HG03175 (cell line): ENCODE data around the gene TTLL6.

Source experiments
- ATAC-seq: cut with Tn5 transposase; IDR thresholded peaks from one replicate; pipeline ENCODE4 v1.9.1; 2021; ENCODE audit warnings: mild to moderate bottlenecking, moderate library complexity; ENCODE audit not compliant: unreplicated experiment

TTLL6 gene

DNA sequence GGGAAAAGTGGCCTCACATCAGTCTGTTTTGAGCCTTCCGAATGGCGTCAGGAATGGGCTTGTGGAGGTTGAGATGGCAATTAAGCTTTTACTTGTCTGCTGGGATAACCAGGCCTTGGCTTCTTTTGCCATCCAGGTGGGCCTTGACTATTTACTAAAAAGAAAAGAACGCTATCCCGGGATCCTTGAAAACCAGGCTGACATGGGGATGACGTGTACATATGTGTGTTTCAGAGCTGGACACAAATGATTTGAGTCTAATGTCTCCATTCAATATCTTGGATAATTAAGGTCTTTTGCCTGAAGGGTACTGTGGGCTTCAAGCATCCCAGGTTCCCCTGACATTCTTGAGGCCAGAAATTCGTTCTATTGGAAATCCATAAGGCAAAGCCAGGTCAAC is 55.9 kb downstream of the TTLL6 start:
- ATAC-seq = no peak

DNA sequence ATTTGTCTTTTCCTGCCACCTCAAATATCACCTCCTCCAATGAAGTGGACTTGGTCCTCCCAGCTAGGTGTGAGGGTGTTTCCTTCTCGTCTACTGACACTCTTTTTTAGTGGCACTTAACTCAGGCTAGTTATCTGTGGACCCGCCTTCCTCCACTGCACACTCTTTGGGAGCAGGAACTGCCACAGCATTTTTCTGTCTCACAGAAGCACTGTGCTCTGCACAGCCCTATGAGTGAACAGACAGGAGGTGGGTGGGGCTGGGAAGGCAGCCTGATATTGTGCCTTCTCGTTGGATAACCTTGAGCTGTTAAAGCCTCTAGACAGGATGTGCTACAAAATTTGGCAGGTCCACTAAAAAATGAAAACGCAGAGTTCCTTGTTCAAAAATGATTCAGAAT is 56.6 kb downstream of the TTLL6 start:
- ATAC-seq = no peak

DNA sequence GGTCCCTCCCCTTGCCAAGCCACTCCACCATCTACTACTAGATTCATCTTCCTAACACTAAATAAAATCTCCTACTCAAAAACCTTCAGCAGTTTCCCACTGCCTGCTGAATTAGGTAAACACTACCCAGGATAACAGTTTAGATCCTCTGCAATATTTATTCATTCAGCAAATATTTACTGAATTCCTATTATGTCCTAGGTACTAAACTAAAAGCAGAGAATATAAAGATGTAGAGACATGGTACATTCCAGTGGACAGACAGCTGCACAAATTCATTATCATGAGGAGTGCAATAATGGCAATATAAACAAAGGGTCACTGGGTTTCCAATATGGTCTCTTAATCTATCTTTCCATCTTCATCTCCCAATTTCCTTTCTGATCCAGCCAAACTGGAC is 57.7 kb downstream of the TTLL6 start:
- no peak for ATAC-seq

DNA sequence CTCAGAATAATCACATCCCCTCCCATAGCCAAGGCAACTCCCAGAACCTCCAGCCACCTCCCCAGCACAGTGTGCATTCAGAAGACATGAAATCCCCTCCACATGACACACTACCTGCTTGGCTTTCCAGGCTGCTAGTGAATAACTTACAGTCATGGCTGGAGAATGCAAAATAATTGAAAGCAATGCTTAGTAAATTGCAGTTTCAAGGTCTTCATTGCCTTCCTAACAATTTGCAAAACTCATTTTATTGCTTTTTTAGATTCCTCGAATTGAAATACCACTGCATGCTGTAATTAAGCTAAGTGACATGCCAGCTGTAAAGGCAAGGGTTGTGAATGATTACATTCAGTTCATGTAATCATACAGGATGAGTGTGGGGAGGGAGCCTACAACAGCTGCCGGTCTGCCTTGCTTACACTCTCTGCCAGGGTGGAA is 59.5 kb downstream of the TTLL6 start:
- ATAC-seq = no peak

DNA sequence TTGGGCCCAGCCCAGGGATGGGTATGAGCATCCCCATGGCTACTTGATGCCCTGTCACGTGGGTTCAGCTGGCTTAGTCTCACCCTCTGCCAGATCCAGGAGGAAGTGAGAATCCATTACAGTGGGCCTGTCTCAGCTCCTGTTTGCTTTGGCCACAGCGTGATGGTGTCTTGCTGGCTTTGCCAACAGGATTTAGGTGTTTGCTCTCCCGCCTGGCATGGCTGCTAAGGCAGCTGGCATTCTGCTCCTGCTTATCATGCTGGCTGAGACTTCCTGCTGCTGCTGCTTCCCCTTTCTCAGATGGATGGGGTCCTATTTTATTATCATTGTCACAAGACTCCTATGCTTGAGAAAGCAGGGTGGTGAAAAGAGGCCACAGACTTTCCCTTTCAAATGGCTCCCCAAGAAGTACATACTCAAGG is 60.2 kb downstream of the TTLL6 start:
- no peak for ATAC-seq

DNA sequence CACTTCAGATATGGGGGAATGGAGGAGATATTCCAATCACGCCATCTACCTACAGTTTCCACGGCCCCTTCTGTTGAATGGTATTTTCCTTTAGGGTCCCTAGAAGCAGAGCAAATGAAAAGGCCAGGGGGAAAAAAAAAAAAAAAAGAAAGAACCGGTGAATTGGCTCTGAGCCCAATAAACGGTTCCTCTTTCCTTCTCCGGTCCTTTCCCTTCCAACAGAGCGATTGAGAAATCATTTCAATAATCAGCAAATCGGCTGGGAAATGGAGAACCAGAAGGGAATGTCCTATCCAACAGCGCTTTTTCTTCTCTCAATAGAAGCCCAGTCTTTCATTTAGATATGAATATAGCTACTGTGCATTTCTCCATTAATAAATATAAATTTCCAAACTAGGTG is 61.7 kb downstream of the TTLL6 start:
- no peak for ATAC-seq

DNA sequence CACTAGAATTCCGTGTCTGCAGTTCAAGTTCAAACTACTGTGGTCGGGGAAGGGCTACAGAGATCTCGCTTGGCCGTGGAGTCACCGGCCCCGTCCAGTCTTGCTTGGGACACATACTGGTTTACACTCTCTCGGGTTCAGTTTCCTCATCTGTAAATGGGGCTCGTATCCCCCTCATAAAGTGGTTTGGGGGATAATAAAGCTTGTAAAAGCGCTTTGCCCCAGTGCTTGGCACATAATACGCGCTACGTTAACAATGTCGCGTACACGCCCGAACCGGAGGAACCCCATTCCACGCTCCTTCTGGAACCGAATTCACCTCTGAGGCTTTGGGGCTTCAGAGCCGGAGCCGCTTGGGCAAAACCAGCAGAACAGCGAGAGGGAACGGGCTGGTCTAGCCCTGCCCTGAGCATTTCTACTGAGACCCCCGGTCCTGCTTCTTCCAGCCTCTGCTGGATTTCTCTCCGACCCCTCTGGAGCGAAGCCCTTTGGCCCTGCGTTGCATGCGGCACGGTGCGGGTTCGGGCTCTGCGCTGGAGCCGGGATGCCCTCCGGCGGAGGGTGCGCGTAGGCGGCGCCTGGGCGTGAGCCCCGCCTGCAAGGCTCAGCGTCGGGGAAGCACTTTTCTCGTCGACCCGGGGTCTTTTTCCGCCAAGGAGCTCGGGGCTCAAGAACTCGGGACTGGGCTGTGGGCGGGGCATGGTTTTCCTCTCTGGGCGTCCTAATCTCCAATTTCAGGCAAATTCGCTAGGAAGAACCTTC is 62.3 kb downstream of the TTLL6 start:
- no peak for ATAC-seq

DNA sequence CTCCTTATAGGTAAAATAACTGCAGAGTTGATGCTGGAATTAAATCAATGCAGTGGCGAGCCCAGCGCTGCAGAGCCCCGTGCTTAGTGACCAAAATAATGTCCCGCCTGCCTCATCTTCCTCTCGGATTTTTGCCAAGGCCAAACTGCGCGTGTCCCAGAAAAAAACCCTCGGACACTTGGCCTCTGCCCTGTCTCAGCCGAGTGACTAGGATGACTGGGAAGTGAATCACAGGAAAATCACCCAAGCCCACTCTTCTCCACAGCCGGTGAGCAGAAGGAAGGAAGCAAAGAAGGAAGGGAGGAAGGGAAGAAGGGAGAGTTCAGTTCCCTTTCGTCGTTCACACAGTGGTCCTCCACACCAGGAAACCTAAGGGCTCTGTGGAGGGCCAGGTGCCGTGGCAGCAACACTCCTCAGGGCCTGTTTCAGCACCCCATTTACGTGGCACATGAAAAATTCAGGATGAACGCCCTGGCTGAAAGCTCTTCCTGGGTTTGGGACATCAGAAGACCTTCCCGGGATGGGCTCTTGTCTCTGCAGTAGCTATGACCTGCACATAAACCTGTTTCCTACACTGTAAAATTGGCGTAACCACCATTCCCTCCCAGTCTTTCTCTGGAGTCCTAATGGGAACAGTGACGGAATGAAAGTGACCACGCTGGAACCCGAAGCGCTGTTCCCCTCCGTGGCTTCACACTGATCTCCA is 63.1 kb downstream of the TTLL6 start:
- no peak for ATAC-seq

DNA sequence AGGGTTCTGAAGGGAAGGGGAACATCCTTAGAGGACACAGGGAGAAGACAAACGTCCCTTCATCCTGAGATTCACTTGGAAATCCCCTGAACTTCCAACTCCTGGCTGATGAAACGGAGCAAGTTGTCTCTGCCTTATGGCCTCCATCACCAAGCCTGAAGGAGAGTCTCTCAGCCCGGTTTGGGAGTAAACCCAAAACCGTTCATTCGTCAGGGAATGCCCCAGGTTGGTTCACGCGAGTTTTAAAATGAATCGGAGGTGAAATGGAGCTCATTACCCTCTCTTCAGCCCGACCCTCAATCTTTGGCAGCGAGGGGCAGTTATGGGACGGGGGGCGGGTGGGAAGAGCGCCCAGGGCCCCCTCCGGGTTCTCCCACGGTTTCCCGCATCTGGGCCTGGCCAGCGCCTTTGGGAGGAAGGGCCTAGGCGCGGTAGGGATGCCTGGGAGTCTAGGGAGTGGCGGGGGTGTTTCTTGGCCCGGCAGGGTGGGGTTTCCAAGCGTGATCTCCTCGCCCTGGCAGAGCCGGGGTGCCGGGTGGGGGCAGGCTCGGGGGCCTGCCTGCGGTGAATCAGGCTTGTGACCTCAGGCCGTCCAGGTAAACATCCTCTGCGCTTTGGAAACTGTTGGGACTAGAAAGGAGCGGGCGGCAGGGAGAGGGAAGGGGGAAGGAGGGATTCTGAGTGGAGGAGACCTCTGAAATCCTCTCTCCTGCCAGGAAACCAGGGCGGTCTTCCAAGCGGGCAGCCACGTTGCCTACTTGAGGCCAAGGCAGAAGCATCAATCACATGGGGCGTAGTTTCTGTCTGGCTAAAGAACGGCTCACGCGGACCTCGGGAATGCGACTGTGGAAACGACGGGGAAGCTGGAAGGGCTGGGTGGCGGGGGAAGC is 64.4 kb downstream of the TTLL6 start:
- no peak for ATAC-seq

DNA sequence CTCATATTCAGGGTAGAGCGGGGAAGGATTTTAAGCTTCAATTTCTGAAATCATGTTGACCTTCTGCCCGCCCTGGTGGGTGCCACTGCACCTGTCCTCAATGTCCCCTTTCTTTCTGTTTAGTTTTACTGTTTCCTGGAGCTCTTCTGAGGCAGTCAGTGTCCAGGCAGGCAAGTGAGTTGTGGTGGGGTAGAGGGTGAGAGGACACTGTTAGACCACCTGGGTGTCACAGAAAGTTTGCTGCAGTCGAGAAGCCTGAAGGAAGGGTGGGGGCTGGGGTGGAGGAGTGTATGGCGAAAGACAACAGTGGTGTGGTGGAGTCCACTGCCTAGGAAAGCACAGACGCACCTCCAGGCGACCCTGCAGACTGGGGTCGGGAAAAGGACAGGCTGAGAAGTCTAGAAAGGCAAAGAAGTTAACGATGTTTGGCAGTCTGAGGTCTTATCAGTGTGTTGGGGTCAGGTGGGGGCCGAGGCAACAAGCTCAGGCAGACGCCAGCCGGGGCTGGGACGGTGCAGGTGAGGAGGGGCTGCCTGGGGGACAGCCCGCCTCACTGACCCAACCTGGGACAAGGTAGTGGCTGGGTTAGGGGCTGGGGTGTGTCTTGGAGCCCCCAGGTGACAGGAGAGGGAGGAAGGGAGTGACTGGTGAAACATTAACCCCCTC is 65.2 kb downstream of the TTLL6 start:
- ATAC-seq = no peak

DNA sequence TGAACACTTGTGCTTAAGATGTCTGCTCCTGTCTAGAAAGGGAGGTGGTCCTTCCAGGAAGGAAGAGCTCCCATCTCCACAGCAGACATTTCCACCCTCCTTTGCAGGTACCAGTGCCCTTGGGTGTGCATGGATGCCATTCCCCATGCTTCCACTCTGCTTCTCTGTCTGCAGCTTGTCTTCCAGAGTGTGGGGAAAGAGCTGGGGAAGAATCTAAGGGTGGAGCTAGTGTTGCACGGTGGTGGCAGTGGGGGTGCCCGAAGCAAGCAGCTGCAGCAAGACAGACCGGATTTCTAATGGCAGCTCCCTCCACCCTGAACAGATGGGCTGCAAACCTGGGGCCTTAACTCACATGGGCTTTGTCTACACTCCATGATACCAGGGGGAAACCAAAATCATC is 65.9 kb downstream of the TTLL6 start:
- no peak for ATAC-seq

DNA sequence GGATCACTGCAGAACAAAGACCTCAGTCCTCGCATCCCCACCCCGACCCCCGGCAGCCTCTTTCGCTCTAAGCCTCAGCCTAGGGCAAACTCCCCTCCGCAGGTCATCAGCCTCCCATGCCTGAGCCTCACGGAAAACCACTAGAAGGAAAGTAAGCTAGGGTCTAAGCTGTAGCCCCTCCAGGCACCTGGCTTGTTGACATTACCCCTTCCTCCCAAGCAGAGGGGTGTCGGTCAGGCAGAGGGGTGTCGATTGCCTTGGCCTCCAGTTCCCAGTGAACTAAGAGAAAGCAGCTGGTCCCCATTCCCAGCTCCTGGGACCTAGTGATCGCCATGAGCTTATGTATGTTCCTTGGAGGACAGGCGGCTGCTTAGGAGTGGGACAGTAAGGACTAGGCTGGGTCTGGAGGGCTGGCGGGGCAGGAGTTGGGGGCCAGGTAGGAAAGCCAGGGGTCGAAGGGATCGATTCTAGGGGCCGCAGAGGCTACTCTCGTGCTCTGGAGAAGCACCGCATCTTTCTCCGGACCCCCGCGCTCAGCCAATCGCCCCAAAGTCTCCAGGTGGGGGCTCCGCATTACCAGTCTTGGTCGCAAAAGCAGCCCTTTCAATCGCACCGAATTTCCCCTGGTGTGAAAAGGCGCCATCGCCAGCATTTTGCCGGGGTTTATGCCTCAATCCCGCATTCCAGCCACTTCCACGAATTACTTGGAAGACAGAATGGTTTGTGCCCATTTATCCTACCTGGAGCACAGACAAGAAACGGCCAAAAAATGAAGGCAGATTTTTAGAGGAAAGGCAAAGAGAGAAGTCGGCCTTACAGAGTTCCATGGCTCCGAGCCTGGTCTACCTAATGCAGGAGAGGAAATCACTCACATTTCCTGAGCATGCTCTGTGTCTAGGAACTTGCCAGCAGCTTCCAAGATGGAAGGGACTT is 67.1 kb downstream of the TTLL6 start:
- ATAC-seq = no peak

DNA sequence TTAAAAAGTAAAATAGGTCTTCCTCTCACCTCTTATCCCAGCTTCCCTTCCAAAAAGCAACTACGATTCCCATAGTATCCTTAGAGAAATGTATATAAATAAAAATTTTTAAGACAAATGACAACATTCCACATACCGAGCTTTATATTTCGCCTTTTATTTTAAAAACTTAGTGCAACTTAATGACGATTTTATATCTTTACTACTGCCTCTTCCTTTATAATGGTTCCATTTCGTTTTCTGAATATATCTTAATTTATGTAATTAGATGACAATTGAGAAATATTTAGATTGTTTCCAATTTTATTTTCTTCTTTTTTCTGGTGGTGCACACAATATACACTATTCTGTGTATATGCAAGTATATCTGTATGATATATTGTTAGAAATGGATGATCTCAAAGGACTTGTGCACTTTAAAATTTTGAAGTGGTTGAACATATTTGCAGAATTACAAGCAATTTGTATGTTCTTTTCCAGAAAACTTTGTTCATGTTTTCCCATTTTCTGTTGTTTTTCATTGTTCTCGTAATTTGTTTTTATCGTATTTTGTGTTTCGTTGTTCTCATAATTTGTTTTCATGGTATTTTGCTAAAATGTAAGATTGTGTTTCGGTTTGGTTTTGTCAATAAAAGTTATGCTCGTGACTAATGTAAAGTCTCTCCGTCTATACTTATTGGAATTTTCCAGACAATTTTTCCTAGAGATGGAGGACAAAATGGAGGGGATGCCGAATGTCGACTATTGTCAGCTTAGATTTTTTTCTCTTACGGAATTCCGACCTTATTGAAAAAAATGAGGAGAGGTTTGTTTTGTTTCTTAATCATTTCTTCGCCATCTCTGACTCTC is 68.1 kb downstream of the TTLL6 start:
- no peak for ATAC-seq

DNA sequence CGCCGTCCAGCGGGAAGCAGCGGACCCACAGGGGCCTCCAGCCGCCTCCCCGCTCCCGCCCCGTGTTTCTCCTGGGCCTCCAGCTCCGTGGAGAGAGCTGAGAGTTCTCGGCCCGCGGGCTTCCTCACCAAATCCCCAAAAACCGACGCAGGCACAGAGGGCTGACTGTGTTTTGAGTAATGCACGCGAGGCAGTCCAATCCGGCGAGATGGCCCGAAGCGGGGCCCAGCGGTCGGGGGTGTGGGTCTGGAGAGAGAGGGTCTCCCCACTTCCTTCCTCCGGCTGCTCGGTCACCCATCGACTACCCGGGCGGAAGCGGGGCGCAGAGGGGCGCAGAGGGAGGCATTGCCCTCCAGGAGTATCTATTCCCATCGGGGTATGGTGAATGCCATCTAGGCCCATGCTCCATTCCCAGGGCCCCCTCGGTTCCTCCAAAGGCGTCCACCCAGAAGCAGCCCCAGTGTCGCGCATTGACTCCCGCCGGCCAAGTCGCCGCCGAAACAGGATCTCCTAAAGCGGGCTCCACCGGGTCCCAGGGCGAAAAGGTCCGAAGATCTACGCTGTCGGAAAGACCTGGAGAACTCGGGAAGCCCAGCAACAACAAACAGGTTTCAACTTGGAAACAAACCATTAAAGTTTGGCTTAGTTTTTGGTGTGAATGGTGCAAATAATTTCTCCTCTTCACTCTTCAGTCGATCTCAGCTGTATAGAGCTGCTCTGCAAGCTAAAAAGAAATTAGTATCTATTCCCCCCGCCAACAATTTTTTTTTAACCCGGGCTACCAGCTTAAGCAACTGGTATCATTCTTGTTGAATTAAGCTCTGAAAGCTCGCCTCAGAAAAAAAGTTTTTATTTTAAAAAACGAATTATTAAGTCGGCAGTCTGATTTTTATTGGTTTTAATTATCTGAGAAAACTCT is 69.3 kb downstream of the TTLL6 start:
- no peak for ATAC-seq

DNA sequence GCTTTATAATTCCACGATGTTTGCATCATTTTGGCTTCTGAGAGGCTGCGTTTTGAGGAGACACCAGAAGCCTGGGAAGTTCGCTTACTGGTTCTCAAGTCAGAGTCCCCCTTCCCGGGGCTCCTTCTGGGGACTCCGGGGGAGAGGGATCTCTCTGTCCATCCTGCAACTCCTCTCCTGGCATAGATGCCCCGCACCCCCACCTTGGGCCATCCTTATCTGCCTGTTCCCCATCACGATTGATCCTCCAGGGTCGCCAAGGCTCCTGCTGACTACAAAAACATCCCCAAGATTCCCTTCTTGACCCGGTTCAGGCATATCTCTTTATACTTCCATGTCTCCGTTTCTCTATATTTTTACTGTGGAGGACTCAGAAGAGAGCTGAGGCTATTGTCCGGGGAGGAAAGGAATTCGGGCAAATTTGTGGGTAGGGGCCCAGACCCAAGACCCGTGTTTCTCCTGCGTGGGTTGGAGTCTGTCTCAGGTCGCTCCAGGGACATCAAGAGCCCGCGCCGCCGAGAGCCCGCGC is 70.0 kb downstream of the TTLL6 start:
- no peak for ATAC-seq

DNA sequence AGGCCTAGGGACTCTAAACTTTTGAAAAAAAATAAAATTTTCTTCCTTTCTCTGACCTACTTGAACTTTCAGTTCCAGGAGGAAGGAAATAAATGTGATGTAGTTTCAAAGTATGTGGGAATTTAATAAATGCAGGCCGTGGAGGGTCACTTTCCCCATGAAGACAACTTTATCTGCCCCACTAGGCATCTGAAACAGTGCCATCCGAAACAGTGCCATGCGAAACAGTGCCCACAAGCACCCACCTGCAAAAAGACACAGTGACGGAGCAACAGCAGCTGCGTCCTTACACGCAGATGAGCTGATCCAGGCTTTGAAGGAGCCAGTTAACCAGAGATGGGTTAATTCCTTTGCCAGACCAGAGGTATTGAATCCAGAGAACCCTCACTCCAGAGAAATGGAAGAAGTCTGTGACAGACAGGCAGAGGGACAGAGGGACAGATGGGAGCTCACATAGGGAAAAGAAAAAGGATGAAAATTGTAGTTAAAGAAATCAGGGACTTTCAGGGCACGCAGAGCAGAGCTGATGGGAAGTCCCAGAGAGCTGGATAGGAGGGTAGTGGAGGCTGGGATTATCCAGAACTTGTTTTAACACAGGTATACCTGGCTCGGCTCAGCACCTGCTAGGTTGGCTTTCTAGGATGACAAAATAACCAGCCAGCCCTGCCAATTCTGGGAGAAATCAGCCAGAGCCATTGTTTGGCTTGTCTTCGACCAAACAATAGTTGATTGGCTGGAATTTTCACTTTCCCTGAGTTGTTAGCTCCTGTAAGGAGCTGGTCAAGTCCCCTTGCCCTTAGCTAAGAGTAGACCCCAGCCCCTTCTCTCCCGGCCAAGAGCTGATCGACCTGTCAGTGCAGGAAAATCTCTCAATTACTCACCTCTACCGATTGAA is 71.4 kb downstream of the TTLL6 start:
- no peak for ATAC-seq

DNA sequence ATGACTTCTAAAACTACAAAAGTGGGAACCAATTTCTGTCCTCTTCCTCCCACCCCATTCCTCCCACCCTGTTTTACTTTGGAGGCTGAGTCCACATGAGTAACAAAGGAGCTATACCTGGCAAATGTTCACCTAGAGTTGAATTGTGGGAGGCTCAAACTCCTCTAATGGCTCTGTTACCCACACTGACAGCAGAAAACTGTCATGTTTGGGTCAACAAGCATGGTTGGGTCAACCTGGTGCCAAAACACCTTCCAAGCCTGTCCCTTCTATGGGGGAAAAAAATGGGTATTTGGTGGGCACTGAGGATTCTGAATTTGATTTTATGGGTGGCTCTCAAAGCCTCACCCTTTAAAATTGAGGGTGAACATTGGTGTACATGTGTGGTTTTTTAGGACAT is 76.5 kb downstream of the TTLL6 start:
- ATAC-seq = no peak
